ENCODE measurements around the gene RANBP3L.
"Not testable (repeated sequence)": the region's sequence is repeated elsewhere in the genome, so short reads cannot be mapped to it uniquely, and the experiment has no call there.

The RANBP3L gene

DNA sequence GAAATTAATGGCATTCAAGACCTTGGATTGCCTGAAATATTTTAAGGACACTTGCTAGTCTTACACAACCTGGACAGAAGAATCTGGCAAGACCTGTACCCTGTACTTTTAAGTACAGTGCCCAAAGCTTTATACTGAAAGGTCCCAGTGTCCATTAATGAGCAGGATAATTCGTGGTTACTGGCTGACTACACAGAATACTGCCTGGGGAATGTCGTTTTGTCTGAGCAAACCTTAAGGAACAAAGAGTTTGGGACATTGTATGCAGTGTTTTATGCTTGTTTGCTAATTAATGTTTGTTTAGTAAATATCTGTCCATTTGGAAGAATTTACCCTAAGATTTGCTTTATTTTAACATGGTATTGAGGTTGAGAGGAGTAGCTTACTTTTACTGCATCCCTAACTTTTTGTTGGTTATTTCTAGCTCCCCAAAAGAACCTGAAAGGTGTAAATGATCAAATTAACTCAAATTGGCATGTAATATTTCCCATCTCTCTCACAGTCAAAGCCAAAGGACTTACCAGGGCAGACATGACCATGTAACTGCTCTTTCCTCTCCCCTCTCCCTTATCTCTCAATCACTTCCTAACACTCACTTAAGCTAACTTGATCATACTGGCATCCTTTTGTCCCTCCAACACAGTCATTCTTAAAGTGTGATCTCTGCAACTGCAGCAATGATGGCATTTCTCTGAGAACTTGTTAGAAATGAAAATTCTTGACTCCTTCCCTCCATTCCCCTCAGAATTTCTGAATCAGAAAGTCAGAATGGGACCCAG lies 15.7 kb downstream of the RANBP3L start:
- no peak for DNase-seq

GRCh38 chr5:36283775-36284174 lies 17.9 kb downstream of the RANBP3L start:
- not testable (repeated sequence) for DNase-seq

- DNase-seq, result no peak
Measured at GRCh38 chr5:36281626-36282025, 20.1 kb downstream of the RANBP3L start.

- peak; percentile 0 for DNase-seq
Measured at GRCh38 chr5:36279054-36279698, 22.5 kb downstream of the RANBP3L start.

- no peak for DNase-seq
Measured at GRCh38 chr5:36277521-36278176, 24.1 kb downstream of the RANBP3L start.

DNA sequence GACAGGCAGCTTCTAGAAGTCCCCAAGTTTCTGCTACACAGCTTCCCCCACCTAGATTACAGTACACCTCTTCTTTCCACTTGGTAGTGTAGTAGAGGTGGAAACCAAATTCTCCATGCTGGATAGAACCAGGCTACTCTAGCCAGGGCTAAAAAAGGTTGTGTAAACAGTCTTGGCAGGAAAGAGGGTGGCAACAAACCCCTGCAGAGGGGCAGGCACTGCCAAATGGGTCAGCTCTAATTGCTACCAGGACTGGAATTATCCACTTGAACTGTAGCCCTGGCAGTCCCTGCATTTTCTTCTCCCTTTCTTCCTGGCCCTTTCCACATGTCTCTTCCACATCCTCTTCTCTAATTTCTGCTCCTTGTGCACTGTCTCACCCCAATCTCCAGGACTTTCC lies 24.8 kb downstream of the RANBP3L start:
- peak; percentile 3 for DNase-seq

DNA sequence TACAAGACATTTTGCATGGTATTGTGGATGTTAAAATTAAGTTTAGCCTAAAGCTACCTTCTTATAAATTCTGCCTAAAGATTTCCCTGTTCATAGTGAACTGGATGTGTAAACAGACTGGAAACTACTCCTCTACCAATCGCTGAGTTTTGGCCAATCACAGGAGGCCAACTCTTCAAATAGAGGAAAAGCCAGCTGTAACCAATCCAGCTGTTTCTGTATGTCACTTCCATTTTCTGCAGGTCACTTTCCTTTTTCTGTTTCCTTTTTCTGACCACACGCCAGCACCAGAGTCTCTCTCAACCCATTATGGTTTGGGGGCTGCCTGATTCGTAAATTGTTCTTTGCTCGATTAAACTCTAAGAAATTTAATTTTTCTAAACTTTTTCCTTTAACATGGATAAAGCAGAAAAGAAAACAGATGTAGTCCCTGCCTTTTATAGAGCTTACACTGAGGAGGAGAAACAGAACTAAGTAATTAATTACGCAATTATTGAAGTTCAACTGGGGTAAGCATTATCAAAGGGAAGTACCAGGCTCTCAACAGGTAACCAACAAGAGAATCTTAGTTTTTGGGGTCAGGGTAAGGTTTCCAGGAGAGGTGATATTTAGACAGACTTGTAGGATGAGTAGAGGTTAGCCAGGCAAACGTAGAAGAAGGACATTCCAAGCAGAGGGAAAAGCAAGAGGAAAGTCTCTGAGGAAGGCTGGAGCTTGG lies 27.7 kb downstream of the RANBP3L start:
- no peak for DNase-seq

- DNase-seq, result no peak
Measured at GRCh38 chr5:36272136-36272690, 29.5 kb downstream of the RANBP3L start.

DNA sequence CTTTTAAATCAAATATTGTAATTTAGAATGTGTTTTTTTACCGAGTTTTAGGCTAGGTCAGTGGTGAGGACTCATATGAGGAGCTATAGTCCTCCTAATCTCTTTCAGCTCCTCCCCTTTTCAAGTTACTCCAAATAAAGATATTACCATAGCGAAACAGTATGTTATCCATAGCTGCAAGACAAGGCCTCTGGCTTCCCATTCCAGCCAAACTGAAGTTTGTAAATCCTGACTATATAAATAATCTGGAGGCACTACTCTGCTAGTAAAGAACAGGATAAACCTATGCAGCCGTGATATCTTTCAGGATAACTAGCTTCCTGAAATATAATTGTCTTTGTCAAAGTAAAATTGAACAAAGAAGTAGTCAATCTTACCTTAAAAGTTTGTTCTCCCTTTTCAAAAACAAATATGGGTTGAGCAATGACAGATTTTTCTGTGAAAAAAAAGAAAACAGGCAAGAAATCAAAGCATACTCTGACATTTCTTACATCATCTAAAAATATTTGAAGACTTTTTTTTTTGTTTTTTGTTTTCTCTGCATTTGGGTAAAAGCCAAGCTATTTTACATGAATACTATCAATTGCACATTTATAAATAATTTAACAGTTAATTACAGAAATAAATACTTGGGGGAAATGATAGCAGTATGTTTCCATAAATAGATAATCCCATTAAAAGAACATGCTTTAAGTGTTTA lies 30.7 kb downstream of the RANBP3L start:
- DNase-seq, result no peak

- peak; percentile 24 for DNase-seq
Measured at GRCh38 chr5:36270175-36270574, 31.5 kb downstream of the RANBP3L start.

GRCh38 chr5:36269478-36269877 lies 32.2 kb downstream of the RANBP3L start:
- no peak for DNase-seq

DNA sequence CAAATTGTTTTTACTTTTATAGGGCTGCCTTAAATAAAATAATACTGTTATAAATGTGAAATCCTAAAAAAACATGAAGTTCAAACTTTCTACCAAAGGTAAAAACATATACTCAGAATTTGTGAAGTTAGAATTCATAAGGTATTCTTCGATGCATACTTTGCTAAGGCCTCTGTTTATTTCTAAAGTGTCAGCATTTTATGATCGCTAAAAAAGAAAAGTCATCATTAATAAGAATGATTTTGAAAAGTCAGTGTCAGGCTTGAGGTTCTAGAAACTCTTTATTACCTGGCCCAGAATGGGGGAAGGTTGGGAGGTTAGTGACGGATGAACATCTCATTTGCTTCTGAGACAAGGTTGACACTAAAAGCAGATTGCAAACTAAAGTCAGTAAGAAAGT lies 33.8 kb downstream of the RANBP3L start:
- no peak for DNase-seq

GRCh38 chr5:36264202-36264760 lies 37.4 kb downstream of the RANBP3L start:
- no peak for DNase-seq

- DNase-seq, result no peak
Measured at GRCh38 chr5:36261186-36261585, 40.5 kb downstream of the RANBP3L start.

DNA sequence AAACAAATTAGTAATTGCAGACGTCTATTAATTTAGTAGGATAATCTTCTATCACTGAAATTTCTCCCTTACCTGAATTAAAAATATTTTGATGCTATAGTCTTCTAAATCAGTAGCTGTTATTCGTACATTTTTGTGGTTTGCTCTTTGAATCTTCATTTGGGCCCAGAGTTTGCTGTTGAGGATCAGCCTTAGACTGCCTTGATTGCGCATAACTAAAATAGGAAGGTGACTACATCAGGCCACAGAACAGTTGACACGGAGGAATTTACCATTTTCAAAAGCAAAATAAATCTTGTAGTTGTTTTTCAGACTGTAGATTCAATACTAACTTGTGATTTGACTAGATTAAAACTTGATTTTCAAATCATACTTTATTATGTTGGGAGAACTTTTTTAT lies 48.1 kb downstream of the RANBP3L start:
- no peak for DNase-seq

DNA sequence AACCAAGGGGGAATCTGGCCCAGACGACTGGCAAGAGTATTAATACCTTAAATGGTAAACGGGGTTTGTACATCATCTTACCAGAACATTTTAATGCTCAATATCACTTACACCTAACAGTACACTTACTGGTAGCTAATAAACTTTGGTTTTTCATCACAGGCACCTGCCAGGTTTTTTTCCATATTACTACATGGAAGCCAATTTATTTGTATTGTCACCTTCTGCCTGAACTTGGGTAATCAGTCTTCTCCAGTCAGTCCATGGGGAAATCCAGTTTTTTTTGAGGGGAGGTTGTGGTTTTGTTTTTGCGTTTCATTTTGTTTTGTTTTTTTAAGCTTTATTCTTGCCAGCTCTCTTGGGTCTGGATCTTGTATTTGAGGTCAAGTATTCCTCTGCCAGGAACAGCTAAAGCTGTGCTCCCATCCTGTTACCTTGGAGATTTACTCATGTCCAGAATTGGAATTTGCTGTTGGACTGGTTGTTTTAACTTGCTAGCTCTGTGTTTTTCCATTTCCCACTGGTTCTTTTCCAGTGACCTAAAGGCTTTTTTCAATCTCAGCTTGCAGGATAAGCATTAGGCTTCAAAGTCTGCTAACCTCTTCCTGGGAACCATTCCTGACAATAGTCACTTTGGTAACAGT lies 48.9 kb downstream of the RANBP3L start:
- DNase-seq, result no peak

DNA sequence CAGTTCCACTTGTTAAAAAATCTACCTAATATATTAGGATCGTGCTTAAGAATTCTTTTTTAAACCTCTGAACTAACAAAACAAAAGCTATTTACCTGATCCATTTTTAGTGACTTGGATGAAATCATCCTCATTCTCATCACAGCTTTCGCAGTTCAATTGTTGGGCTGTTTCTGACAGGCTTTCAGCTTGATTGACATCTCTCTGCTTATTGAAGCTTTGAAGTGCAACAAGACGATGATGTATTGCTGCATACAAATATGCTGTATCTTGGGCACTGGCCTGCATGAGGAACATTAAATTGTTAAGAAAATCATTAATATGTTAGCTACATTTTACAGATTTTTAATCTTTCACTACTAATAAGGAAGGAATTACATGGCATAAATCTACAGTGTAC lies 50.5 kb downstream of the RANBP3L start:
- DNase-seq, result no peak

DNA sequence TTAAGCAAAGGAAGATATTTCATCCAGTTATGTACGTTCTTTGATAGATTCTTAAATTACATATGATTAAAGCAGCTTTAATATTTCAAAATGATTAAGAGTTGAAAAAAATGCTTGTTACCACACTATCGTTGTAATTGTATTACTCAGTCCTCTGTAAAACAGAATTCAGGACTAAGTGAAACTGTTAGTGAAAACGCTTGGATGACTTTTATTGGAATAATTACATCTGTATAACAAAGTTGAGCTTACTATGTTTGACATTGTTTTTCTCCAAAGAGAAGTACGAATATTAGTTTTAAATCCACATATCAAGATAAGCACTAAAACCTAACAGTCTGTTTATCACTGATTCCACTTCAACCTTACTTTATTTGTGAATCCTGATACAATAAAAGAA lies 51.3 kb downstream of the RANBP3L start:
- no peak for DNase-seq

- DNase-seq, result no peak
Measured at GRCh38 chr5:36246036-36246800, 55.5 kb downstream of the RANBP3L start.

GRCh38 chr5:36244076-36244475 lies 57.6 kb downstream of the RANBP3L start:
- no peak for DNase-seq

DNA sequence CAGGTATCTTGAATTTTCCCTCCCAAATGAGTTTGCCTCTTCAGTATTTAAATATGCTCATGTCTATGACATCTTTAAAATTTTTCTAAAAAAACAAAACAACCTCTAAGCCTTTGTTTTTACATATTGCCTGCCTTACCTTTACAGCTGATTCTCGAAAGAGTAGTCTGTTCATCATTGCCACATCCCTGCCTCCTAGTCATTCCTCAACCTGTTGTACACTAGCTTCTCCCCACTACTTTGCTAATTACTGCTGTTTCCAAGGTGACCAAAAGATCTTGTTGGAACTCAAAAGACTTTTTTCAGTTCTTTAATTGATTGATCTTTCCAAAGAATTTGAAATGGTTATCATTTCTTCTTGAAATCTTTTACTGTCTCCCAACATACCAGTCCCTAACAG lies 58.0 kb downstream of the RANBP3L start:
- no peak for DNase-seq
